ENCODE measurements around the gene SLC12A7. TPM values are rescaled to one million over a fixed set of nuclear protein-coding genes. Genes with fewer than 3 reads are reported as not detected.
A peak's percentile ranks its signal among the peaks of the same experiment; 100 is the strongest.

SLC12A7 gene
- total and polyA plus RNA-seq, 2 of the 13 experiments (the other 11 are each of a cell fraction or from before 2014, with no cell fraction given): 14.0 to 18.5 TPM

- TF ChIP-seq GABPB1 (CRISPR knock-in tag; IDR thresholded peaks at IDR 0.05) (peak; percentile 64; the same call in 1 of the 2 replicates), HDAC2 (CRISPR knock-in tag; IDR thresholded peaks at IDR 0.05) (0 out of 2 replicates have a peak, but pooled peaks have one; percentile 25), ZNF501 (CRISPR knock-in tag; IDR thresholded peaks at IDR 0.05) (no peak), ZNF263 (CRISPR knock-in tag; IDR thresholded peaks at IDR 0.05) (no peak), DMAP1 (CRISPR knock-in tag; IDR thresholded peaks at IDR 0.05) (no peak), KDM5A (IDR thresholded peaks at IDR 0.05; ENCODE audit: borderline replicate concordance, low read length) (no peak), MNT (IDR thresholded peaks at IDR 0.05) (no peak), ZNF136 (CRISPR knock-in tag; IDR thresholded peaks at IDR 0.05; ENCODE audit: low read depth) (no peak), ZBTB7B (CRISPR knock-in tag; IDR thresholded peaks at IDR 0.05) (no peak), FOXO1 (CRISPR knock-in tag; IDR thresholded peaks at IDR 0.05) (no peak), PCBP2 (optimal IDR thresholded peaks at IDR 0.05; ENCODE audit: low read depth, low read length, poor library complexity, severe bottlenecking) (no peak), POGK (CRISPR knock-in tag; conservative IDR thresholded peaks at IDR 0.05) (no peak), REST (IDR thresholded peaks at IDR 0.05; ENCODE audit: borderline replicate concordance in 1 of 2, low read depth in 1 of 2, low read length in 2 of 2) (no peak), ZNF572 (CRISPR knock-in tag; IDR thresholded peaks at IDR 0.05) (no peak), ZNF549 (CRISPR knock-in tag; IDR thresholded peaks at IDR 0.05) (no peak), SPEN (CRISPR knock-in tag; IDR thresholded peaks at IDR 0.05; ENCODE audit: low read depth) (no peak), NR2C2 (CRISPR knock-in tag; IDR thresholded peaks at IDR 0.05; ENCODE audit: borderline replicate concordance) (no peak), EEA1 (CRISPR knock-in tag; IDR thresholded peaks at IDR 0.05; ENCODE audit: borderline replicate concordance) (no peak), ZNF790 (CRISPR knock-in tag; IDR thresholded peaks at IDR 0.05; ENCODE audit: borderline replicate concordance) (0 out of 2 replicates have a peak, but pooled peaks have one; percentile 34), ZNF230 (CRISPR knock-in tag; IDR thresholded peaks at IDR 0.05) (no peak), ZNF652 (CRISPR knock-in tag; IDR thresholded peaks at IDR 0.05; ENCODE audit: borderline replicate concordance, low read depth) (no peak)
- TF ChIP-seq, protein P1, sequence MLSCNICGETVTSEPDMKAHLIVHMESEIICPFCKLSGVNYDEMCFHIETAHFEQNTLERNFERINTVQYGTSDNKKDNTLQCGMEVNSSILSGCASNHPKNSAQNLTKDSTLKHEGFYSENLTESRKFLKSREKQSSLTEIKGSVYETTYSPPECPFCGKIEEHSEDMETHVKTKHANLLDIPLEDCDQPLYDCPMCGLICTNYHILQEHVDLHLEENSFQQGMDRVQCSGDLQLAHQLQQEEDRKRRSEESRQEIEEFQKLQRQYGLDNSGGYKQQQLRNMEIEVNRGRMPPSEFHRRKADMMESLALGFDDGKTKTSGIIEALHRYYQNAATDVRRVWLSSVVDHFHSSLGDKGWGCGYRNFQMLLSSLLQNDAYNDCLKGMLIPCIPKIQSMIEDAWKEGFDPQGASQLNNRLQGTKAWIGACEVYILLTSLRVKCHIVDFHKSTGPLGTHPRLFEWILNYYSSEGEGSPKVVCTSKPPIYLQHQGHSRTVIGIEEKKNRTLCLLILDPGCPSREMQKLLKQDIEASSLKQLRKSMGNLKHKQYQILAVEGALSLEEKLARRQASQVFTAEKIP (CRISPR knock-in tag; IDR thresholded peaks at IDR 0.05; ENCODE audit: borderline replicate concordance): no peak
- TF ChIP-seq, protein P2, sequence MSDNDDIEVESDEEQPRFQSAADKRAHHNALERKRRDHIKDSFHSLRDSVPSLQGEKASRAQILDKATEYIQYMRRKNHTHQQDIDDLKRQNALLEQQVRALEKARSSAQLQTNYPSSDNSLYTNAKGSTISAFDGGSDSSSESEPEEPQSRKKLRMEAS (IDR thresholded peaks at IDR 0.05): no peak
These were observed 579 bp downstream of the SLC12A7 start (continued) for GRCh38 chr5:1111241-1111726.
